Hematopoietic multipotent progenitor cell treated with erythropoietin and hydrocortisone succinate and interleukin-3 and kit ligand, for 17 days (in vitro differentiated cells): ENCODE results near the gene JAG1.

ENCODE experiments used
- DNase-seq: peaks from one replicate; pipeline ENCODE4 v3.0.0-alpha.2; 2015; ENCODE audit warnings: low spot score

The JAG1 gene

GRCh38 chr20:10667560-10668167, 6.1 kb downstream of the JAG1 start:
- no peak for DNase-seq

GRCh38 chr20:10667077-10667401, 6.8 kb downstream of the JAG1 start:
- no peak for DNase-seq

GRCh38 chr20:10666221-10667076, 7.3 kb downstream of the JAG1 start:
- no peak for DNase-seq

GRCh38 chr20:10665791-10666190, 8.0 kb downstream of the JAG1 start:
- DNase-seq = no peak

GRCh38 chr20:10665027-10665561, 8.7 kb downstream of the JAG1 start:
- DNase-seq = no peak

- no peak for DNase-seq
These were observed 10.0 kb downstream of the JAG1 start for GRCh38 chr20:10663756-10664155.

- no peak for DNase-seq
These were observed 10.9 kb downstream of the JAG1 start for GRCh38 chr20:10662661-10663458.

- no peak for DNase-seq
These were observed 11.6 kb downstream of the JAG1 start for GRCh38 chr20:10662151-10662550.

GRCh38 chr20:10661261-10661660, 12.5 kb downstream of the JAG1 start:
- DNase-seq = no peak

- DNase-seq = no peak
These were observed 13.1 kb downstream of the JAG1 start for GRCh38 chr20:10660661-10661060.

- DNase-seq = no peak
These were observed 13.9 kb downstream of the JAG1 start for GRCh38 chr20:10659651-10660601.

GRCh38 chr20:10658876-10659632, 14.7 kb downstream of the JAG1 start:
- DNase-seq = no peak

GRCh38 chr20:10658051-10658823, 15.6 kb downstream of the JAG1 start:
- DNase-seq = no peak

- DNase-seq = no peak
These were observed 16.3 kb downstream of the JAG1 start for GRCh38 chr20:10657453-10657852.

GRCh38 chr20:10655720-10656669, 17.8 kb downstream of the JAG1 start:
- no peak for DNase-seq

- no peak for DNase-seq
These were observed 19.2 kb downstream of the JAG1 start for GRCh38 chr20:10654630-10655029.

- DNase-seq = no peak
These were observed 19.6 kb downstream of the JAG1 start for GRCh38 chr20:10654250-10654610.

- DNase-seq = no peak
These were observed 20.1 kb downstream of the JAG1 start for GRCh38 chr20:10653599-10654249.
